Central memory CD8-positive, alpha-beta T cell (primary cell): ENCODE measurements around the gene EXOC6B.
A peak's percentile ranks its signal among the peaks of the same experiment; 100 is the strongest.

Experiments used
- ATAC-seq: fragments of 150-1000 bp; cut with Tn5 transposase; replicated peaks from 2 replicates; pipeline ENCODE4 v1.10.0; 2022; ENCODE audit warnings: mild to moderate bottlenecking, moderate FRiP score, moderate number of reproducible peaks; ENCODE audit not compliant: poor library complexity, severe bottlenecking; ENCODE audit errors: extremely low read depth
- DNase-seq, 2 donors: peaks; one replicate each; pipeline ENCODE4 v3.0.0; 2021; ENCODE audit warnings: low spot score in 2 of 2
- H3K27ac Mint-ChIP-seq: one replicate; pipeline ENCODE4 v1.8.0; 2022; ENCODE audit warnings: low read depth, mild to moderate bottlenecking, moderate library complexity, mixed read lengths
- H3K27me3 Mint-ChIP-seq: one replicate; pipeline ENCODE4 v1.8.0; 2022; ENCODE audit warnings: mixed read lengths
- H3K36me3 Mint-ChIP-seq: one replicate; pipeline ENCODE4 v1.8.0; 2022; ENCODE audit warnings: mild to moderate bottlenecking, moderate library complexity, mixed read lengths; ENCODE audit not compliant: insufficient read depth
- H3K4me1 Mint-ChIP-seq: one replicate; pipeline ENCODE4 v1.8.0; 2022; ENCODE audit warnings: mixed read lengths
- H3K4me3 Mint-ChIP-seq: one replicate; pipeline ENCODE4 v1.8.0; 2022; ENCODE audit warnings: mild to moderate bottlenecking, moderate library complexity, mixed read lengths
- H3K9me3 Mint-ChIP-seq: one replicate; pipeline ENCODE4 v1.8.0; 2022; ENCODE audit warnings: mixed read lengths

Gene EXOC6B

GRCh38 chr2:72846171-72847095 lies 20.6 kb upstream of the EXOC6B start:
- ATAC-seq, result no peak
- Mint-ChIP-seq H3K36me3 (no peaks in the 10 kb centered on the region), H3K27me3 (peaks cover 23% of the 10 kb centered on the region), H3K4me1 (no peaks in the 10 kb centered on the region), H3K27ac (no peak overlapping the region), H3K4me3 (no peak overlapping the region), H3K9me3 (no peaks in the 10 kb centered on the region)
- DNase-seq, result no peak

DNA sequence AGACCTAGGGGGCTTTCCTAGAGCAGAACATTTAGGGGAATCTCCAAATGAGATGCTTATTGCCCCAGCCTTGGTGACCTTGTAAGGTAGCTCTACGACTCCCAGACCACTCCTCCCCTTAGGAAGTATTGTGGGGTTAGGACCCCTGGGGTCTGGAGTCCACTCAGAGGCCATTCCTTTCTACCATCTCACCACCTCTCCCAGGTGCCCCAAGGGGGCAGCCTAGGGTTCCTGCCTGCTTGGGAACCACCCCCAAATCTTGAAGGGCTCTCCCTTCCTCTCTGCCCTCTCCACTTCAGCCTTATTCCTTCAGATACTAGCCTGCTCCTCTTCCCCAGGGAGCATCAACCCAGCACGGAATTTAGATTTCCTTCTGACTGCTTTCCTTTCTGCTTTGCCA lies 17.5 kb upstream of the EXOC6B start:
- H3K4me1 Mint-ChIP-seq, result no peaks in the 10 kb centered on the region
- H3K4me3 Mint-ChIP-seq, result no peak overlapping the region
- ATAC-seq (no peak), DNase-seq (no peak)
- H3K36me3 Mint-ChIP-seq, result no peaks in the 10 kb centered on the region
- H3K27me3 Mint-ChIP-seq, result peaks cover 33% of the 10 kb centered on the region
- H3K27ac Mint-ChIP-seq, result no peak overlapping the region
- no peaks in the 10 kb centered on the region for H3K9me3 Mint-ChIP-seq

DNA sequence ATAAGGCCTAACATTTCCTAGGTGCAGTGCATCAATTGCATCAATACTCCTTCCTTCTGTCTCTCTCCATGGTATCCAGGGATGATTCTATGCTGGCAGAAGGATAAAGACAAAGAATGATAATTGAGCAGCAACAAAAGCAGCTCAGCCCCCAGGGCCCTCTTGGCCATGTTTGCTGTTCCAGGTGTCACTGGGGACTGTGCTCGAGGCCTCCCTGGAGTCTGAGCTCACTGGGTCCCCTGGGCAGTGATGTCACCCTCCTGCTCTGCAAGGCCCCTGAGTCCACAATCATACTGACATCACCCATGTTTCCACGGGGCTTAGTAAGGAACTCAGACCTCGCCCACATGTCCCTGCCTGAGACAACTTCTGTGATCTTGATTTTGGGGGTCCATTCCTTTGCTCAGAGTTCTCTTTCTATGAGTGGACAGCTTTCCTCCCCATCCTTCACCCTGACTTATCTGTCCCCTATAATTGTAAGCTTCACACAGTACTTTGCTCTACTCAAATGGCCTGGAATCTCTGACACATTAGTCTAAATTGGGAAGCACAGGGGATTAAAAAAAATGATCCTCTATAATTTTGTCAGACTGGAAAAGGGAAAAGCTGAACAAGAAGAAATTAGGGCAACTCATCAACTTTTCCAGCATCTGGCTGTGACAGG lies 15.8 kb upstream of the EXOC6B start:
- no peak for ATAC-seq
- Mint-ChIP-seq H3K36me3 (no peaks in the 10 kb centered on the region), H3K27ac (no peak overlapping the region), H3K4me3 (no peak overlapping the region), H3K4me1 (no peaks in the 10 kb centered on the region), H3K9me3 (no peaks in the 10 kb centered on the region), H3K27me3 (peaks cover 33% of the 10 kb centered on the region)
- DNase-seq, result no peak

- DNase-seq (no peak), ATAC-seq (no peak)
- no peak overlapping the region for H3K27ac Mint-ChIP-seq
- peaks cover 2% of the 10 kb centered on the region for H3K36me3 Mint-ChIP-seq
- no peak overlapping the region for H3K4me3 Mint-ChIP-seq
- no peaks in the 10 kb centered on the region for H3K4me1 Mint-ChIP-seq
- H3K9me3 Mint-ChIP-seq, result no peaks in the 10 kb centered on the region
- peaks cover 33% of the 10 kb centered on the region for H3K27me3 Mint-ChIP-seq
These were observed 14.2 kb upstream of the EXOC6B start for GRCh38 chr2:72840066-72840465.

DNA sequence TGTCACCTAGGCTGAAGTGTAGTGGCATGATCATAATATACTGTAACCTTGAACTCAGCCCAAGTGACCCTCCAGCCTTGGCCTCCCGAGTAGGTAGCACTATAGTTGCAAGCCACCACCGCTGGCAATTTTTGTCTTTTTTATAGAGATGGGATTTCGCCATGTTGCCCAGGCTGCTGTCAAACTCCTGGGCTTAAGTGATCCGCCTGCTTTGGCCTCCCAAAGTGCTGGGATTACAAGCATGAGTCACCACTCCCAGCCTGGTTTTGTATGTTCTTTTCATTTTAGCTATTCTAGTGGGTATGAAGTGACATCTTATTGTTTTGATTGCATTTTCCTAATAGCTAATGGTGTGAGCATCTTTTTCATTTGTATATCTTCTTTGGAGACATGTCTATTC lies 11.3 kb upstream of the EXOC6B start:
- peaks cover 2% of the 10 kb centered on the region for H3K36me3 Mint-ChIP-seq
- no peaks in the 10 kb centered on the region for H3K9me3 Mint-ChIP-seq
- DNase-seq (no peak), ATAC-seq (no peak)
- peaks cover 26% of the 10 kb centered on the region for H3K27me3 Mint-ChIP-seq
- no peak overlapping the region for H3K27ac Mint-ChIP-seq
- H3K4me1 Mint-ChIP-seq, result no peaks in the 10 kb centered on the region
- no peak overlapping the region for H3K4me3 Mint-ChIP-seq

GRCh38 chr2:72835403-72835802 lies 9.6 kb upstream of the EXOC6B start:
- ATAC-seq, result no peak
- Mint-ChIP-seq H3K4me1 (no peaks in the 10 kb centered on the region), H3K36me3 (peaks cover 2% of the 10 kb centered on the region), H3K27ac (no peak overlapping the region), H3K27me3 (peaks cover 16% of the 10 kb centered on the region), H3K9me3 (no peaks in the 10 kb centered on the region), H3K4me3 (no peak overlapping the region)
- DNase-seq, result no peak

DNA sequence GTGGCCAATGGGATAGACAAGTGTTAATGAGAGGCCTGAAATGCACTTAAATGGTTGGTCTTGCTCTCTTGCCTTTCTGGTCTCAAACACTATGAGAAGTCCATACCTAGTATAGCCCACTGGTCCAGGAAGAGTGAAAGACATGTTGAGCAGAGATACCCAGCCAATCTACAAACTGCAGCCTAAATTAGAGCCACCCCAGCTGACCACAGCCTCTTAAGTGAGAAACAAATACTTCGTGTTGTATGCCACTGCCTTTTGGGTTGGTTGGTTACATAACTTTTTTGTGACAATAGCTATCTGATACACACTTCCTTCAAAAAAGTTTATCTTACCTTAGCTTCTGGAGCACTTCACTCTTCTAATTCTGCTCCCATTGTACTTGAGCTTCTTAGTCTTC lies 8.8 kb upstream of the EXOC6B start:
- H3K27ac Mint-ChIP-seq, result no peak overlapping the region
- H3K9me3 Mint-ChIP-seq, result no peaks in the 10 kb centered on the region
- H3K27me3 Mint-ChIP-seq, result peaks cover 16% of the 10 kb centered on the region
- no peak overlapping the region for H3K4me3 Mint-ChIP-seq
- H3K36me3 Mint-ChIP-seq, result peaks cover 2% of the 10 kb centered on the region
- H3K4me1 Mint-ChIP-seq, result no peaks in the 10 kb centered on the region
- no peak for DNase-seq
- no peak for ATAC-seq

- Mint-ChIP-seq H3K27me3 (peaks cover 13% of the 10 kb centered on the region), H3K4me3 (no peak overlapping the region), H3K27ac (no peak overlapping the region), H3K4me1 (no peaks in the 10 kb centered on the region), H3K36me3 (peaks cover 2% of the 10 kb centered on the region), H3K9me3 (no peaks in the 10 kb centered on the region)
- DNase-seq (no peak), ATAC-seq (peak; percentile 54)
These were observed 7.4 kb upstream of the EXOC6B start for GRCh38 chr2:72833084-72833714.

DNA sequence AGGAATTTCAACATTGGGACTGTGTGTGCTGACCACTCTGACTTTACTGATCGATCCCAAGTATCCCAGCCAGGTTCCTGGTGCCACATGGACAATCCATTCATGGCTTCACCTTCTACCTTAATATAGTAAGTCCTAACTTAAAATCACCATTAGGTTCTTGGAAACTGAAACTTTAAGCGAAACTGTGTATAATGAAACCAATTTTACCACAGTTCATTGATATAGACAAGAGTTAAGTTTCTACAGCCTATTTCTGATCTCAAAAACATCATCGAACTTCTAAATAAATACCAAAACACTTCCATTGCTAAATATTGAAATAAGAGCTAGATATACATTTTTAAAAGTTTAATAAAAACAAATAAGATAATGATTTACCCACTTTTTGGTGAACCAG lies 4.4 kb upstream of the EXOC6B start:
- Mint-ChIP-seq H3K27ac (no peak overlapping the region), H3K4me1 (peaks cover 9% of the 10 kb centered on the region), H3K4me3 (no peak overlapping the region), H3K36me3 (peaks cover 4% of the 10 kb centered on the region), H3K27me3 (peaks cover 13% of the 10 kb centered on the region), H3K9me3 (no peaks in the 10 kb centered on the region)
- DNase-seq (no peak), ATAC-seq (no peak)

DNA sequence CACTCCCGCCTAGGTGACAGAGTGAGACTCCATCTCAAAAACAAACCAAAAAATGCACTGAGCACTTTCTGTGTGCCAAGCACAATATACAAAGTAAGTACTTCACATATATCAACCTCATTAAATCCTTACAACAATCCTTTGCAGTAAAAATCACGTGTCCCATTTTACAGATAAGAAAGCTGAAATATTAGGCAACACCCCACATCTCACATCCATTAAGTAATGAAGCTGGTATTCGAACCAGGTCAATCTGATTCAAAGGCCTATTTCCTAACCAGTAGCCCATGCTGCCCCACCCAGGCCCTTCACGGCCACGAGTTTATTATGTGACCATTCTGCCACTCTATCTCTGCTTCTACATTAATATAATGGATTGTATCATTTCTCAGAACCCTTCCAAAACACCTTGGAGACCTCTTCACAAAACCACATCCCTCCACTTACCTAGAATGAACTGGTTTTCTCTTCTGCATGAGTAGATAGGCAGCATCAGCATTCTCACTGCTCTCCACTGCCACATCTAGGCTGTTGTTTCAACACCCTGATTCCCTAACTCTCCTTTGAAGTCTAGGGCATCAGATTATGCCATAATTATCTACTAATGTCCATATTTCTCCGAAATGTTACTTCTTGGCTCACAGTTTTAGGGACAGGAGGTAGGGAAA lies 3.1 kb upstream of the EXOC6B start:
- H3K27ac Mint-ChIP-seq, result no peak overlapping the region
- DNase-seq, result no peak
- ATAC-seq, result no peak
- H3K4me3 Mint-ChIP-seq, result no peak overlapping the region
- no peaks in the 10 kb centered on the region for H3K9me3 Mint-ChIP-seq
- H3K36me3 Mint-ChIP-seq, result peaks cover 4% of the 10 kb centered on the region
- H3K27me3 Mint-ChIP-seq, result peaks cover 13% of the 10 kb centered on the region
- H3K4me1 Mint-ChIP-seq, result peaks cover 22% of the 10 kb centered on the region

DNA sequence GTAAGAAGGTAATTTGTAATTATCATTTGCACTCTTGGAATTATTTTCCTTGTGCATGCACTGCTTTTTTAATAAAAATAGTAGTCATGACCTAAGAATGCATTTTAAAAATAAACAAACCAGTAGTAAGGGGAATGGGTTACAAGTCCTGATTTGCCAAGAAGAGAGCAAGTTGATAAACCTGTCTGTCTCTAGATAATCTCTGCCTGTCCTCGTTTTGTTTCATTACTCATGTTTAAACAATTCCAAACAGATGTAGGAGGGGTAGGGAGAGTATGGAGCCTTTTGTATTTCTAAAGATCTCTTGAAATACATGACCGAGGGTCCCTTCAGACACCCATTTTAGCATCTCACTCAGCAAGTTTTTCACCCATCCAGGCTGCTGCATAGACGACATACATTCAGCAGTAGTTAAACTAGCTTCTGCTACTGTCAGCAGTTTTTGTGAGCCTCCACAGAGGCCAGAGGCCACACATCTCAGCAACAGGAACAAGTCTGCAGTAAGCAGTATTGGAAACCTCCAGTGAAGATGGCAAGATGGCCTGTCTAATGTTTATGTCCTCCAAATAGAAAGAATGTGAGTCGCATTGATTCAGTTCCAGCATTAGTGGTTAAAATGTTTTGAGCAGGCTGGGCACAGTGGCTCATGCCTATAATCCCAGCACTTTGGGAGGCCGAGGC lies 2.3 kb upstream of the EXOC6B start:
- Mint-ChIP-seq H3K4me3 (no peak overlapping the region), H3K36me3 (peaks cover 4% of the 10 kb centered on the region), H3K4me1 (peaks cover 26% of the 10 kb centered on the region), H3K27me3 (peaks cover 13% of the 10 kb centered on the region), H3K27ac (no peak overlapping the region), H3K9me3 (no peaks in the 10 kb centered on the region)
- no peak for DNase-seq
- ATAC-seq, result no peak

GRCh38 chr2:72827487-72827886 lies 1.7 kb upstream of the EXOC6B start:
- DNase-seq, result no peak
- Mint-ChIP-seq H3K4me1 (peaks cover 32% of the 10 kb centered on the region), H3K27ac (no peak overlapping the region), H3K4me3 (no peak overlapping the region), H3K36me3 (peaks cover 4% of the 10 kb centered on the region), H3K9me3 (no peaks in the 10 kb centered on the region), H3K27me3 (peaks cover 13% of the 10 kb centered on the region)
- ATAC-seq, result no peak
